MM.1S (cell line): ENCODE results near the gene CHCHD6.

Experiments used
- CTCF ChIP-seq: fragments of 300-600 bp; sonication (generic); IDR thresholded peaks from 2 replicates; pipeline ENCODE4 v1.5.1; 2016; ENCODE audit warnings: antibody characterized with exemption, low read length, mixed read lengths
- EZH2 ChIP-seq: fragments of 300-600 bp; sonication (generic); optimal IDR thresholded peaks from 2 replicates; pipeline ENCODE3; 2017; ENCODE audit warnings: low read depth, mild to moderate bottlenecking, antibody characterized with exemption, low read length, mixed read lengths
- EZH2phosphoT487 ChIP-seq: fragments of 300-600 bp; sonication (generic); IDR thresholded peaks from 2 replicates; pipeline ENCODE4 v1.6.1; 2018; ENCODE audit warnings: antibody characterized with exemption, low read length

DNA sequence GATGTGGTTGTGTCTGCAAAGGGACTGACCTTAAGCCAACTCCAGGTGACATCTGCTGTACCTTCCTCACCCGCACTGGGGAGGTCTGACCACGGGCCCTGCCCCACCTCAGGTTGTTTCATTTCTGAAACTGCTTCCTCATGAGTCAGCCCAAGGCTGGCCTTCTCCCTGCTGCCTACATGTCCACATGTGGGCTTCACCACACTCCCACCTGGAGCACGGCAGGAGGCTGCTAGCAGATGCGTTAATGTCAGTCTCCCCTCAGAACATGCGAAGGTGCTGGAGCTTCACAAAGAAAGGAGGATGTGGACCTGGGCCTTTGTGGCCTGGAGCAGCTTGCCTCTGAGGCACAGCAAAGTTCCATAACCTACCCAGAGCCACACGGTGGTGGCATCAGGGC, 209.5 kb downstream of the CHCHD6 start:
- TF ChIP-seq CTCF (0 out of 2 replicates have a peak, but pooled peaks have one; percentile 5), EZH2 (no peak), EZH2phosphoT487 (no peak)
